IMR-90 (cell line): ENCODE results near the gene HACD2. TPM values are rescaled to one million over a fixed set of nuclear protein-coding genes. Genes with fewer than 3 reads are reported as not detected.
"Not testable (repeated sequence)": the region's sequence is repeated elsewhere in the genome, so short reads cannot be mapped to it uniquely, and the experiment has no call there.

ENCODE experiments used
- ATAC-seq: fragments of 200-7000 bp; cut with Tn5 transposase; 2 replicates; pipeline ENCODE4 v1.9.1; 2020; ENCODE audit warnings: low read depth, mild to moderate bottlenecking, moderate library complexity
- BruUV-seq: library from RNA; stranded (reverse); fragments of 400-500 nt; replicated peaks from 2 replicates; lab custom pipeline; 2021; lab: Mats Ljungman, UMichigan
- CTCF ChIA-PET: fragments of 300-600 bp; formaldehyde crosslinking; extraction: SDS; loops from one replicate; lab custom pipeline; 2021; ENCODE audit warnings: antibody characterized with exemption; lab: Yijun Ruan, JAX
- POLR2A ChIA-PET: fragments of 300-600 bp; sonication (Branson Sonifier 250); formaldehyde crosslinking; loops from one replicate; lab custom pipeline; 2022; ENCODE audit warnings: antibody characterized with exemption; ENCODE audit not compliant: unreplicated experiment; lab: Charles Lee
- DNase-seq: peaks from one replicate; pipeline ENCODE4 v3.0.0; 2013
- H2AFZ ChIP-seq: replicated peaks from 2 replicates; pipeline ENCODE3; 2013; ENCODE audit warnings: low read length, mild to moderate bottlenecking; ENCODE audit not compliant: poor library complexity
- H2AK5ac ChIP-seq: 2 replicates; pipeline ENCODE4 v1.6.1; 2013; ENCODE audit warnings: low read depth, low read length, inconsistent platforms
- H2AK9ac ChIP-seq: replicated peaks from 2 replicates; pipeline ENCODE3; 2013; ENCODE audit warnings: mild to moderate bottlenecking, low read depth, low read length, moderate library complexity; ENCODE audit not compliant: poor library complexity
- H2BK120ac ChIP-seq: 2 replicates; pipeline ENCODE4 v1.6.1; 2013; ENCODE audit warnings: low read depth, low read length, inconsistent platforms
- H2BK15ac ChIP-seq: 3 replicates; pipeline ENCODE4 v1.6.1; 2013; ENCODE audit warnings: low read depth, low read length, inconsistent platforms
- H2BK20ac ChIP-seq: 2 replicates; pipeline ENCODE4 v1.6.1; 2013; ENCODE audit warnings: low read depth, mild to moderate bottlenecking, inconsistent platforms, low read length, moderate library complexity
- H2BK5ac ChIP-seq: 2 replicates; pipeline ENCODE4 v1.6.1; 2013; ENCODE audit warnings: mild to moderate bottlenecking, low read depth, low read length, inconsistent platforms; ENCODE audit not compliant: poor library complexity, severe bottlenecking
- H3K14ac ChIP-seq: replicated peaks from 2 replicates; pipeline ENCODE4 v1.6.1; 2013; ENCODE audit warnings: low read depth, low read length, inconsistent platforms
- H3K18ac ChIP-seq: 2 replicates; pipeline ENCODE4 v1.6.1; 2013; ENCODE audit warnings: low read depth, low read length, control low read depth
- H3K23ac ChIP-seq: 2 replicates; pipeline ENCODE4 v1.6.1; 2013; ENCODE audit warnings: low read depth, low read length, inconsistent platforms
- H3K27ac ChIP-seq: 2 replicates; pipeline ENCODE4 v1.5.1; 2013; ENCODE audit warnings: mild to moderate bottlenecking, control low read depth, low read length; ENCODE audit not compliant: insufficient read depth
- H3K27me3 ChIP-seq: 2 replicates; pipeline ENCODE4 v1.6.1; 2013; ENCODE audit warnings: low read length; ENCODE audit not compliant: control insufficient read depth, insufficient read depth
- H3K36me3 ChIP-seq: 2 replicates; pipeline ENCODE4 v1.6.1; 2013; ENCODE audit warnings: low read length, mixed read lengths; ENCODE audit not compliant: control insufficient read depth, insufficient read depth
- H3K4ac ChIP-seq: 2 replicates; pipeline ENCODE4 v1.6.1; 2013; ENCODE audit warnings: low read depth, low read length, inconsistent platforms
- H3K4me1 ChIP-seq: 2 replicates; pipeline ENCODE4 v1.6.1; 2013; ENCODE audit warnings: low read length, mixed read lengths; ENCODE audit not compliant: control insufficient read depth, insufficient read depth
- H3K4me2 ChIP-seq: 2 replicates; pipeline ENCODE4 v1.6.1; 2013; ENCODE audit warnings: low read depth, mild to moderate bottlenecking, control low read depth, low read length, moderate library complexity
- H3K4me3 ChIP-seq: 2 replicates; pipeline ENCODE4 v1.5.1; 2013; ENCODE audit warnings: low read depth, mild to moderate bottlenecking, control low read depth, low read length, moderate library complexity; ENCODE audit not compliant: insufficient read depth
- H3K56ac ChIP-seq: 2 replicates; pipeline ENCODE4 v1.6.1; 2013; ENCODE audit warnings: low read length, inconsistent platforms; ENCODE audit not compliant: insufficient read depth; ENCODE audit errors: extremely low read depth
- H3K79me1 ChIP-seq, 2 experiments: 2 replicates each; pipeline ENCODE4 v1.6.1; 2013; ENCODE audit warnings: low read length in 2 of 2, inconsistent platforms in 1 of 2, low read depth in 1 of 2
- H3K9ac ChIP-seq: 2 replicates; pipeline ENCODE4 v1.6.1; 2013; ENCODE audit warnings: low read depth, low read length, control low read depth
- H3K9me1 ChIP-seq: 2 replicates; pipeline ENCODE4 v1.6.1; 2013; ENCODE audit warnings: low read length, inconsistent platforms; ENCODE audit not compliant: insufficient read depth
- H3K9me3 ChIP-seq: 2 replicates; pipeline ENCODE4 v1.6.1; 2013; ENCODE audit warnings: low read length; ENCODE audit not compliant: control insufficient read depth, insufficient read depth
- H4K20me1 ChIP-seq: 2 replicates; pipeline ENCODE4 v1.6.1; 2013; ENCODE audit warnings: low read length, inconsistent platforms; ENCODE audit not compliant: insufficient read depth
- H4K5ac ChIP-seq: 2 replicates; pipeline ENCODE4 v1.6.1; 2013; ENCODE audit warnings: mild to moderate bottlenecking, low read depth, low read length, control low read depth
- H4K8ac ChIP-seq, 2 experiments: 2 replicates each; pipeline ENCODE4 v1.6.1; 2013; ENCODE audit warnings: low read depth in 2 of 2, low read length in 2 of 2, control low read depth in 1 of 2, inconsistent platforms in 1 of 2
- H4K91ac ChIP-seq: 2 replicates; pipeline ENCODE4 v1.6.1; 2013; ENCODE audit warnings: low read depth, low read length, inconsistent platforms; ENCODE audit not compliant: insufficient read depth
- dilution Hi-C: fragments of 300-500 bp; cut with HindIII; formaldehyde crosslinking; loops from one replicate; pipeline ENCODE4 v1.14.3; 2018; ENCODE audit warnings: low sequenced_read_pairs; ENCODE audit not compliant: unreplicated experiment
- in situ Hi-C: fragments of 300-500 bp; cut with MboI; formaldehyde crosslinking; loops from 3 replicates; pipeline ENCODE4 v1.14.3; 2019; ENCODE audit warnings: low sequenced_read_pairs, inconsistent platforms, mixed read lengths
- intact Hi-C: fragments of 100-400 bp; cut with micrococcal nuclease; formaldehyde crosslinking; loops from 2 replicates; pipeline ENCODE4 v1.10.0; 2022
- polyA plus RNA-seq, 3 experiments: library from polyadenylated mRNA; depleted of rRNA; stranded (reverse); fragments of >200 nt; gene quantifications; 2 replicates each; pipeline ENCODE4 v1.2.3, GENCODE V29; 2012; ENCODE audit warnings: low replicate concordance in 1 of 3
- total RNA-seq: library from RNA; depleted of rRNA; stranded (reverse); fragments of >200 nt; gene quantifications from 2 replicates; pipeline ENCODE4 v1.2.3, GENCODE V29; 2012

HACD2 gene
- total and polyA plus RNA-seq, 2 of the 4 experiments (the other 2 are of a cell fraction) = 21.5 to 22.6 TPM

- H3K4me2 ChIP-seq, H3K4me3 ChIP-seq, H3K27me3 ChIP-seq, H2AK9ac ChIP-seq, H3K14ac ChIP-seq, H3K27ac ChIP-seq, H3K36me3 ChIP-seq, DNase-seq, H2AFZ ChIP-seq, dilution Hi-C loops, H3K4ac ChIP-seq, in situ Hi-C loops, ATAC-seq, POLR2A ChIA-PET, H3K9ac ChIP-seq, BruUV-seq, H2AK5ac ChIP-seq, H4K5ac ChIP-seq, H4K8ac ChIP-seq, H3K18ac ChIP-seq, H2BK15ac ChIP-seq, H3K23ac ChIP-seq, intact Hi-C loops, H4K91ac ChIP-seq, H3K9me1 ChIP-seq, H3K9me3 ChIP-seq, H3K56ac ChIP-seq, H2BK5ac ChIP-seq, H4K20me1 ChIP-seq, CTCF ChIA-PET, H2BK20ac ChIP-seq, H2BK120ac ChIP-seq: not testable (repeated sequence)
- H3K79me1 ChIP-seq = peaks cover 11 to 35% of the 10 kb centered on the region in 2 experiments; a peak in 3 of 4 replicates
- peaks cover 14% of the 10 kb centered on the region for H3K4me1 ChIP-seq
Observed at GRCh38 chr3:123600863-123601262, 16.0 kb upstream of the HACD2 start.
